ENCODE data around the gene THOC7.

The THOC7 gene

GRCh38 chr3:63863150-63864007, at the start of gene THOC7, which contains the start of gene ATXN7:
TSS of gene THOC7 (minus strand) at chr3:63863805. CDS start at chr3:63863790, 15 bp downstream.
TSS of gene ATXN7 (plus strand) at chr3:63863867. CDS start at chr3:63912599, 48,732 bp downstream.
- peak; percentile 47 to 64 (median 53) for DNase-seq (ENCODE audit: low read depth in 3 of 3)

- DNase-seq (ENCODE audit: low read depth in 3 of 3): peak; percentile 19 to 44 (median 24)
Observed at GRCh38 chr3:63912768-63913588, 49.4 kb upstream of the THOC7 start.

GRCh38 chr3:63911873-63912767, 48.5 kb upstream of the THOC7 start, which contains the start of gene SCAANT1:
TSS of gene SCAANT1 (minus strand) at chr3:63912383.
- peak; percentile 67 to 76 (median 70) for DNase-seq (ENCODE audit: low read depth in 3 of 3)

- DNase-seq (ENCODE audit: low read depth in 3 of 3): no peak
Observed at GRCh38 chr3:63911509-63911872, 47.9 kb upstream of the THOC7 start.

- no peak for DNase-seq (ENCODE audit: low read depth in 3 of 3)
Observed at GRCh38 chr3:63910891-63911290, 47.3 kb upstream of the THOC7 start.

GRCh38 chr3:63910001-63910400, 46.4 kb upstream of the THOC7 start:
- DNase-seq (ENCODE audit: low read depth in 3 of 3): no peak

GRCh38 chr3:63909431-63909830, 45.8 kb upstream of the THOC7 start:
- DNase-seq (ENCODE audit: low read depth in 3 of 3): no peak

- DNase-seq (ENCODE audit: low read depth in 3 of 3): no peak
Observed at GRCh38 chr3:63908776-63909175, 45.2 kb upstream of the THOC7 start.

- DNase-seq (ENCODE audit: low read depth in 3 of 3): no peak
Observed at GRCh38 chr3:63908081-63908736, 44.6 kb upstream of the THOC7 start.

- DNase-seq (ENCODE audit: low read depth in 3 of 3): no peak
Observed at GRCh38 chr3:63905731-63906620, 42.4 kb upstream of the THOC7 start.

GRCh38 chr3:63900459-63900858, 36.9 kb upstream of the THOC7 start:
- no peak for DNase-seq (ENCODE audit: low read depth in 3 of 3)

- no peak for DNase-seq (ENCODE audit: low read depth in 3 of 3)
Observed at GRCh38 chr3:63900010-63900409, 36.4 kb upstream of the THOC7 start.

- DNase-seq (ENCODE audit: low read depth in 3 of 3): no peak
Observed at GRCh38 chr3:63896332-63897030, 32.9 kb upstream of the THOC7 start.

GRCh38 chr3:63895422-63896189, 32.0 kb upstream of the THOC7 start:
- DNase-seq (ENCODE audit: low read depth in 3 of 3): no peak

GRCh38 chr3:63892773-63893352, 29.3 kb upstream of the THOC7 start:
- no peak for DNase-seq (ENCODE audit: low read depth in 3 of 3)

GRCh38 chr3:63891518-63891917, 27.9 kb upstream of the THOC7 start:
- no peak for DNase-seq (ENCODE audit: low read depth in 3 of 3)

- DNase-seq (ENCODE audit: low read depth in 3 of 3): no peak
Observed at GRCh38 chr3:63886858-63887257, 23.3 kb upstream of the THOC7 start.

- no peak for DNase-seq (ENCODE audit: low read depth in 3 of 3)
Observed at GRCh38 chr3:63880653-63881052, 17.0 kb upstream of the THOC7 start.
